GM13977 (cell line): Measurements from ENCODE around the gene TTLL9.

ENCODE experiments used
- DNase-seq: peaks from one replicate; pipeline ENCODE4 v3.0.0; 2012; ENCODE audit warnings: low spot score
- in situ Hi-C: fragments of 300-500 bp; cut with MboI; formaldehyde crosslinking; loops from one replicate; pipeline ENCODE4 v1.12.0; 2022; ENCODE audit warnings: low sequenced_read_pairs, low pct_unique_long_range_greater_than_20kb, mixed read lengths, inconsistent platforms; ENCODE audit not compliant: unreplicated experiment
- TF ChIP-seq, protein P1 (sequence below): IDR thresholded peaks from 2 replicates; pipeline ENCODE4 v1.5.1; 2012; ENCODE audit warnings: mild to moderate bottlenecking, control low read depth; ENCODE audit not compliant: insufficient read depth; ENCODE audit errors: extremely low read depth, missing control alignments

TTLL9 gene

DNA sequence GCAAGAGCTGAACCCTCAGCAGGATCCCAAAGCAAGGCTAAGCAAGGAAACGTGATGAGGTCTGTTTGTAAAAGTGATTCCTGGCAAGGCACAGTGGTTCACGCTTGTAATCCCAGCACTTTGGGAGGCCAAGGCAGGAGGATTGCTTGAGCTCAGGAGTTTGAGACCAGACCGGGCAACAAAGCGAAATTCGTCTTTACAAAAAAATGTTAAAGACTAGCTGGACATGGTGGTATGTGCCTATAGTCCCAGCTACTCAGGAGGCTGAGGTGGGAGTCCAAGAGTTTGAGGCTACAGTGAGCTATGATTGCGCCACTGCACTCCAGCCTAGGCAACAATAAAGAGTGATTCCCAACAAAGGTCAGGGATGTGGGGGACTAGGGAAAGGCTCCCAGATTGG, 93.5 kb downstream of the TTLL9 start:
- in situ Hi-C loops: no loop called here
- no peak for DNase-seq
- TF ChIP-seq, protein P1, sequence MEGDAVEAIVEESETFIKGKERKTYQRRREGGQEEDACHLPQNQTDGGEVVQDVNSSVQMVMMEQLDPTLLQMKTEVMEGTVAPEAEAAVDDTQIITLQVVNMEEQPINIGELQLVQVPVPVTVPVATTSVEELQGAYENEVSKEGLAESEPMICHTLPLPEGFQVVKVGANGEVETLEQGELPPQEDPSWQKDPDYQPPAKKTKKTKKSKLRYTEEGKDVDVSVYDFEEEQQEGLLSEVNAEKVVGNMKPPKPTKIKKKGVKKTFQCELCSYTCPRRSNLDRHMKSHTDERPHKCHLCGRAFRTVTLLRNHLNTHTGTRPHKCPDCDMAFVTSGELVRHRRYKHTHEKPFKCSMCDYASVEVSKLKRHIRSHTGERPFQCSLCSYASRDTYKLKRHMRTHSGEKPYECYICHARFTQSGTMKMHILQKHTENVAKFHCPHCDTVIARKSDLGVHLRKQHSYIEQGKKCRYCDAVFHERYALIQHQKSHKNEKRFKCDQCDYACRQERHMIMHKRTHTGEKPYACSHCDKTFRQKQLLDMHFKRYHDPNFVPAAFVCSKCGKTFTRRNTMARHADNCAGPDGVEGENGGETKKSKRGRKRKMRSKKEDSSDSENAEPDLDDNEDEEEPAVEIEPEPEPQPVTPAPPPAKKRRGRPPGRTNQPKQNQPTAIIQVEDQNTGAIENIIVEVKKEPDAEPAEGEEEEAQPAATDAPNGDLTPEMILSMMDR: no peak

DNA sequence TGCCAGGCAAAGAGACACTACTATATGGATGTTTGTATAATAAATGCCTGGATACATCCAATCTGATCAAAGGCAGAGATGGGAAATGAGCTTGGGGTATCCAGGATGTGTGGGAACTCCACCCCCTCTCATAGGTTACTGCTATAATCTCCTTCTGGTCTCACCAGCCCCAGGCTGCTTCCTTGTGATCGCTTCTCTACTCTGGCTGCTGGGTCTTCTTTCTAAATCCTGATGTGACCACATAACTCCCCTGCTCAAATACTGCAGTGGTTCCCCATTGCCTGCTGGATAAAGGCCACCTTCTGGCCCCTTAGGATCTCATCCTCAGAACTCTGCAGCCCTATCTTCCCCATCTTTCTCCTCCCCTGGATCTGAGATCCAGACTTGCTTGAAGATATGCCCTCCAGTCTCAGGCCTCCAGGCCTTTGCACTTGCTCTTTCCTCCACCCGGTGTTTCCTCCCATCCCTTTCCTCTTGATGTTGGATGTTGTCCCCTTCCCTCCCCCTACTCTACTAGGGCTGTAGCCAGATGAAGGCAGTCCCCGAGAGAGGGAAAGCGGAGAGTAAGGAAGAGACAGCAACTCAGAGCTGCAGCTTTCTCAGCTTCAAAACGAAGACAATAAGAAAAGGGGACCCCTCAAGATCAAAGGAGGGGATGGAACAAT, 96.7 kb downstream of the TTLL9 start:
- TF ChIP-seq, protein P1: no peak
- in situ Hi-C loops: no loop called here

DNA sequence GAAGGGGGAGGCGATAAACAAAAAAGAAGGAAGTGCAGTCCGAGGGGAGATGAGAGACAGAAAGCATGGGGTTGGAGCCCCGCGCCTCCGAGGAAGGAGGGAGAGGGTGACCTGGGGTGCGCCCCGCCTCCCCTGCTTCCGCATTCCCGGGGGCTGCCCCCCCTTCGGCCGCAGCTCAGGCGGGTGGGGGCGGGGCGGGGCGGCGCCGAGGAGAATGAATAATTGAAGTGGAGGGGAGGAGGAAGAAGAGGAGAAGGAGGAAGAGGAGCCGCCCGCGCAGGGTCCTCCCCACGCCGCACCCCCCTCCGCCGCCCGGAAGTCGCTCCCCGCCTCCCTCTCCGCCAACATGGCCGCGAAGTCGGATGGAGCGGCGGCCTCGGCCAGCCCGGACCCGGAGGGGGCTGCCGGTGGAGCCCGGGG, 97.4 kb downstream of the TTLL9 start, which contains the start of gene XKR7:
TSS of gene XKR7 (plus strand) at position 322 of the 420 bp plus-strand sequence. CDS start at position 347, 25 bp downstream.
- in situ Hi-C loops: no loop called here
- no peak for DNase-seq
- TF ChIP-seq, protein P1: no peak

More for the DNA sequence above, 96.7 kb downstream of the TTLL9 start:
- DNase-seq: no peak

DNA sequence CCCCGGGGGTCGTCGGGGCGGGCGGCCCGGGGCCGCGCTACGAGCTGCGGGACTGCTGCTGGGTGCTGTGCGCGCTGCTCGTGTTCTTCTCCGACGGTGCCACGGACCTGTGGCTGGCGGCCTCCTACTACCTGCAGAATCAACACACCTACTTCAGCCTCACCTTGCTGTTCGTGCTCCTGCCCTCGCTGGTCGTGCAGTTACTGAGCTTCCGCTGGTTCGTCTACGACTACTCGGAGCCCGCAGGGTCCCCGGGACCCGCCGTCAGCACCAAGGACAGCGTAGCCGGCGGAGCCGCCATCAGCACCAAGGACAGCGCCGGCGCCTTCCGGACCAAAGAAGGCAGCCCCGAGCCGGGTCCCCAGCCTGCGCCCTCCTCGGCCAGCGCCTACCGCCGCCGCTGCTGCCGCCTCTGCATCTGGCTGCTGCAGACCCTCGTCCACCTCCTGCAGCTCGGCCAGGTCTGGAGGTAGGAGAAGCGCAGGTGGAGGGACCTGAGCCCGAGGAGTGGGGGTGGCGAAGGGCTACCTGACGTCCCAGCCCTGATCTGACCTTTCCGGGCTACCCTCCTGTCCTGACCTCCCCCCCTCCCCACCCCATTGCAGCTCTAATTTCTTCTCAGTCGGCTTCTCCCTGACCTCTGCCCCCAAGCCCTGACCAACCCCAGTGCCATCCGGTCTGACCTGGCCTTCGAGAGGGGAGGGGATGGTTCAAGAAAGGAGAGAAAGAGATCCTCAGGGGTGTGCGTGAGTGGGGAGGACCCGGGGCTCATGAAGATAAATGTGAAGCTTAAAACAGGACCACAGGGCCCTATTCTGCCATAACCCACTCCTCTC, 98.1 kb downstream of the TTLL9 start:
- peak; percentile 96 for DNase-seq
- in situ Hi-C loops: no loop called here
- TF ChIP-seq, protein P1: no peak

DNA sequence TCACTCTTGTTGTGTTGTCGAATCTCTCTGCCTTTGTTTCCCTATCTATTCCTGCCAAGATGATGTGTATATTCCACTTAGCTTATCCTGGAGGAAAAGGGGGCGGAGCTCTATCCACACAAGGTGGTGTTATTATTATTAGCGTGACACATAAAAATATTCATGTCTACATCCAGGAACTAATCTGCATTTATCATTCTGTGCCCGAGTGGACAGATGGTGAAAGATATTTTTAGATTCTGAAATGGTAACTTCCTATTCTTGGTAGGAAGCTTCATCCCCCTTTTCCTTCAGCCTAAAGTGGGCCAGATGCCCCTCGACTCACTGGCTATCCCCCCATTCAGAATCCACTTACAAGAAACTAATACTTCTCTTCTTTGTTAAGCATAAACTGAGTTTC, 99.6 kb downstream of the TTLL9 start:
- DNase-seq: no peak
- in situ Hi-C loops: no loop called here
- TF ChIP-seq, protein P1: no peak

DNA sequence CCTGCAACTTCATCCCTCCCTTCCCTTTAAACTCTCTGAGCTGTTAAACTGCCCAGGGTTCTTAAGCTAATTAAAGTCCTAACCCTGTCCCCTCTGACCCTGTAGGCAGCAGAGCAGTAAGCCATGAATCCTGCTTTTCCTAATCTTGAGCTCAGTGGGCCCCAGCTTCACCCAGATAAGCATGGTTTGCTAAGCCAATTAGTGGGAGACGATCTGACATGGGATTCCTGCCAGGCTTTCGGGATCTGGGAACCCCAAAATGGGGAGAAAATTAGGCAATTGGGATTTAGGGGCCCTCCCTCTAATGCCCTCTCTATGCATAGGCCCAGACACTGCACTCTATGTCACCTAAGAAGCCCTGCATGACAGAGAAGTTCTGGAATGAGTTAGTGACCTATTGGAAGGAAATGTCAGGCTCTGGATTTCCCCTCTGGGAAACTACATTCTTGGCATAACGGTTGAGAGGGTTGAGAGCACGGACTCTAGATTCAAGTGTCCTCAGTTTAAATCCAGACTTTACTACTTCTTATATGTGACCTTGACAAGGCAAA, 102.1 kb downstream of the TTLL9 start:
- no peak for DNase-seq
- in situ Hi-C loops: no loop called here

More for the DNA sequence above, 102.1 kb downstream of the TTLL9 start:
- TF ChIP-seq, protein P1: no peak
